CD14-positive monocyte (primary cell): ENCODE data around the gene AMPD3. TPM values are rescaled to one million over a fixed set of nuclear protein-coding genes. Genes with fewer than 3 reads are reported as not detected.

Source experiments
- DNase-seq, 3 donors: peaks; one replicate each; pipeline ENCODE4 v3.0.0-alpha.2; 2011 to 2022
- H2AFZ ChIP-seq: 2 replicates; pipeline ENCODE4 v1.6.0; 2012; ENCODE audit warnings: mild to moderate bottlenecking, low read depth, low read length, inconsistent platforms; ENCODE audit not compliant: insufficient read depth, poor library complexity, severe bottlenecking
- H3K27ac ChIP-seq, 2 donors: 1 replicate in 1 of 2; 2 replicates in 1 of 2; pipeline ENCODE4 v1.5.1; 2012 to 2013; ENCODE audit warnings: low read length in 2 of 2, control low read depth in 1 of 2, inconsistent platforms in 1 of 2, low read depth in 1 of 2, mild to moderate bottlenecking in 1 of 2
- H3K27me3 ChIP-seq, 2 donors: one replicate each; pipeline versions ENCODE4 v1.6.0 to v1.6.1; 2011 to 2013; ENCODE audit warnings: low read length in 2 of 2; ENCODE audit not compliant: control insufficient read depth in 2 of 2, insufficient read depth in 2 of 2
- H3K36me3 ChIP-seq, 2 donors: replicated peaks in 1 of 2; 1 replicate in 1 of 2; 2 replicates in 1 of 2; pipeline versions ENCODE4 v1.5.1 to v1.6.1; 2012 to 2013; ENCODE audit warnings: low read length in 2 of 2, control low read depth in 1 of 2, inconsistent platforms in 1 of 2, mild to moderate bottlenecking in 1 of 2; ENCODE audit not compliant: insufficient read depth in 2 of 2, control insufficient read depth in 1 of 2
- H3K4me1 ChIP-seq, 2 donors: 1 replicate in 1 of 2; 2 replicates in 1 of 2; pipeline versions ENCODE4 v1.5.1 to v1.6.1; 2012 to 2013; ENCODE audit warnings: low read length in 2 of 2, control low read depth in 1 of 2, inconsistent platforms in 1 of 2, mild to moderate bottlenecking in 1 of 2, moderate library complexity in 1 of 2; ENCODE audit not compliant: insufficient read depth in 2 of 2, control insufficient read depth in 1 of 2
- H3K4me2 ChIP-seq: replicated peaks from 2 replicates; pipeline ENCODE3; 2012; ENCODE audit warnings: low read length, moderate library complexity, mild to moderate bottlenecking; ENCODE audit not compliant: poor library complexity, severe bottlenecking; ENCODE audit errors: extremely low read depth
- H3K4me3 ChIP-seq, 3 experiments: fragments of 200-600 bp in 1 of 3; sonication (generic) in 1 of 3; replicated peaks in 1 of 3; 1 replicate in 2 of 3; 2 replicates in 1 of 3; pipeline ENCODE4 v1.5.1; 2011 to 2013; ENCODE audit warnings: low read length in 3 of 3, mild to moderate bottlenecking in 3 of 3, control low read depth in 2 of 3, low read depth in 2 of 3, inconsistent platforms in 1 of 3, moderate library complexity in 1 of 3
- H3K79me2 ChIP-seq: 2 replicates; pipeline ENCODE4 v1.6.0; 2012; ENCODE audit warnings: mild to moderate bottlenecking, control low read depth, inconsistent platforms, low read length, moderate library complexity; ENCODE audit not compliant: insufficient read depth
- H3K9ac ChIP-seq: 2 replicates; pipeline ENCODE4 v1.6.0; 2017; ENCODE audit warnings: low read length, mild to moderate bottlenecking; ENCODE audit not compliant: insufficient read depth, poor library complexity, severe bottlenecking
- H3K9me3 ChIP-seq, 2 donors: replicated peaks in 1 of 2; 1 replicate in 1 of 2; 2 replicates in 1 of 2; pipeline versions ENCODE4 v1.5.1 to v1.6.1; 2012 to 2013; ENCODE audit warnings: low read length in 2 of 2, control low read depth in 1 of 2; ENCODE audit not compliant: control insufficient read depth in 1 of 2, insufficient read depth in 1 of 2
- H4K20me1 ChIP-seq: 2 replicates; pipeline ENCODE4 v1.6.0; 2012; ENCODE audit warnings: mild to moderate bottlenecking, low read length, control low read depth, moderate library complexity; ENCODE audit not compliant: insufficient read depth
- H3K27ac Mint-ChIP-seq, 7 donors: one replicate each; pipeline ENCODE4 v1.8.0; 2020; ENCODE audit warnings: mild to moderate bottlenecking in 7 of 7, mixed read lengths in 7 of 7, moderate library complexity in 6 of 7, inconsistent platforms in 2 of 7
- H3K27me3 Mint-ChIP-seq, 3 donors: one replicate each; pipeline ENCODE4 v1.8.0; 2021 to 2022; ENCODE audit warnings: low read depth in 3 of 3, mild to moderate bottlenecking in 3 of 3, mixed read lengths in 3 of 3, moderate library complexity in 3 of 3, inconsistent platforms in 1 of 3
- H3K36me3 Mint-ChIP-seq, 2 donors: one replicate each; pipeline ENCODE4 v1.8.0; 2020; ENCODE audit warnings: mixed read lengths in 2 of 2, inconsistent platforms in 1 of 2, mild to moderate bottlenecking in 1 of 2
- H3K4me1 Mint-ChIP-seq: one replicate; pipeline ENCODE4 v1.8.0; 2020; ENCODE audit warnings: mild to moderate bottlenecking, mixed read lengths
- H3K4me3 Mint-ChIP-seq, 2 donors: one replicate each; pipeline ENCODE4 v1.8.0; 2020; ENCODE audit warnings: mild to moderate bottlenecking in 2 of 2, mixed read lengths in 2 of 2, moderate library complexity in 1 of 2
- H3K9me3 Mint-ChIP-seq, 7 donors: one replicate each; pipeline ENCODE4 v1.8.0; 2020 to 2022; ENCODE audit warnings: mixed read lengths in 7 of 7, mild to moderate bottlenecking in 6 of 7, moderate library complexity in 6 of 7, inconsistent platforms in 2 of 7
- WGBS: methylation state at CpG from one replicate; pipeline ENCODE4 v1.1.5; 2013; ENCODE audit warnings: missing lambda C conversion rate; ENCODE audit not compliant: insufficient coverage; 5-methylcytosine and 5-hydroxymethylcytosine counted together
- intact Hi-C, 2 donors: fragments of 100-400 bp; cut with micrococcal nuclease; formaldehyde crosslinking; loops; one replicate each; pipeline versions ENCODE4 v1.15.0 to v1.15.1; 2023
- polyA plus RNA-seq, 3 donors: library from polyadenylated mRNA; depleted of rRNA in 1 of 3; unstranded in 2 of 3; stranded (reverse) in 1 of 3; fragments of 300-500 nt in 2 of 3; fragments of >200 nt in 1 of 3; fragmentation: Illumina TruSeq in 2 of 3; gene quantifications; 1 replicate in 2 of 3; 2 replicates in 1 of 3; pipeline ENCODE4 v1.2.3, GENCODE V29; 2012 to 2021
- TF ChIP-seq, protein P1 (sequence below): fragments of 200-600 bp; IDR thresholded peaks from one replicate; pipeline ENCODE4 v1.8.0; 2022; ENCODE audit warnings: antibody characterized with exemption, mild to moderate bottlenecking

AMPD3 gene
- polyA plus RNA-seq, 3 donors, result 10.5 to 24.3 (median 14.3) TPM

DNA sequence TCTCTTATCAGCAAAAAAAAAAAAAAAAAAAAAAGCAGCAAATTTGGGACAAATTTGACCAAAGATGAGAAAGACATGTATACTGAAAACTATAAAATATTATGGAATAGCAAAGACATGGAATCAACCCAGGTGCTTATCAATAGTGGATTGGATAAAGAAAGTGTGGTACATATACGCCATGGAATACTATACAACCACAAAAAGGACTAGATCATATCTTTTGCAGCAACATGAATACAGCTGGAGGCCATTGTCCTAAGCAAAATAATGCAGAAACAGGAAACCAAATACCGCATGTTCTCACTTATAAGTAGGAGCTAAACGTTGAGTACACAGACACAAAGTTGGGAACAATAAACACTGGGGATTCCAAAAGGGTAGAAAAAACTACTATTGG is 87.7 kb downstream of the AMPD3 start:
- Histone ChIP-seq H3K9ac (no peak overlapping the region), H3K27me3 (no peaks in the 10 kb centered on the region), H3K79me2 (peaks cover 23% of the 10 kb centered on the region), H4K20me1 (no peaks in the 10 kb centered on the region), H3K4me3 (no peak overlapping the region), H3K36me3 (no peaks in the 10 kb centered on the region), H3K9me3 (peaks cover 4 to 12% of the 10 kb centered on the region in 2 donors), H3K4me2 (no peak overlapping the region), H3K27ac (no peak overlapping the region), H3K4me1 (peaks cover 25 to 36% of the 10 kb centered on the region in 2 donors), H2AFZ (no peak overlapping the region)
- TF ChIP-seq, protein P1, sequence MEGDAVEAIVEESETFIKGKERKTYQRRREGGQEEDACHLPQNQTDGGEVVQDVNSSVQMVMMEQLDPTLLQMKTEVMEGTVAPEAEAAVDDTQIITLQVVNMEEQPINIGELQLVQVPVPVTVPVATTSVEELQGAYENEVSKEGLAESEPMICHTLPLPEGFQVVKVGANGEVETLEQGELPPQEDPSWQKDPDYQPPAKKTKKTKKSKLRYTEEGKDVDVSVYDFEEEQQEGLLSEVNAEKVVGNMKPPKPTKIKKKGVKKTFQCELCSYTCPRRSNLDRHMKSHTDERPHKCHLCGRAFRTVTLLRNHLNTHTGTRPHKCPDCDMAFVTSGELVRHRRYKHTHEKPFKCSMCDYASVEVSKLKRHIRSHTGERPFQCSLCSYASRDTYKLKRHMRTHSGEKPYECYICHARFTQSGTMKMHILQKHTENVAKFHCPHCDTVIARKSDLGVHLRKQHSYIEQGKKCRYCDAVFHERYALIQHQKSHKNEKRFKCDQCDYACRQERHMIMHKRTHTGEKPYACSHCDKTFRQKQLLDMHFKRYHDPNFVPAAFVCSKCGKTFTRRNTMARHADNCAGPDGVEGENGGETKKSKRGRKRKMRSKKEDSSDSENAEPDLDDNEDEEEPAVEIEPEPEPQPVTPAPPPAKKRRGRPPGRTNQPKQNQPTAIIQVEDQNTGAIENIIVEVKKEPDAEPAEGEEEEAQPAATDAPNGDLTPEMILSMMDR, result no peak
- intact Hi-C loops, result loop anchor here (5.0 to 10.0 kb wide), 4 partner anchors 40 to 195 kb away; no protein-coding TSS in a partner anchor
- no peak overlapping the region for H3K27ac Mint-ChIP-seq
- peaks cover 7 to 13% (median 10%) of the 10 kb centered on the region in 7 donors for H3K9me3 Mint-ChIP-seq
- H3K4me1 Mint-ChIP-seq, result peaks cover 26% of the 10 kb centered on the region
- WGBS, result no CpG with 5 or more reads among the region's 3 CpGs
- DNase-seq, result no peak
- peaks cover 0 to 2% (median 0%) of the 10 kb centered on the region in 3 donors for H3K27me3 Mint-ChIP-seq
- no peak overlapping the region for H3K4me3 Mint-ChIP-seq
- H3K36me3 Mint-ChIP-seq, result no peaks in the 10 kb centered on the region

DNA sequence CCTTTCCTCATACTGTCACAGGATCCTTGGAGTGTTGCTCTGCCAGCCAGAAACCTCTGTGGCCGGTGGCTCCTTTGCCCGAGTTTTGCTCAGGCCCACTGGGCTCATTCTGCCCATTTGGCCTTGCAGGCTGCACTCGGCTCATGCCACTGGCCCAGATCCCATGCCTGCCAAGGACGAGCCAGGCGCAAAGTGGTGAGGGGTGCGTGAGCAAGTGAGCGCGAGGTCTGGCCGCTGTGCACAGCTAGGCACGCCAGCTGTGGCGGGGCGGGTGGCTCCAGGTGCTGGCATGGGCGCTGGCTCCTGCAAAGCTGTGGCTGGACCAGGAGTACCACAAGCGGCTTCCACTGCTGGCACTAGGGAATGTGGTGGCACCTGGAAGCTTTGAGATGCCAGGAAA is 88.7 kb downstream of the AMPD3 start:
- Histone ChIP-seq H3K79me2 (peaks cover 16% of the 10 kb centered on the region), H3K27ac (no peak overlapping the region), H3K36me3 (no peaks in the 10 kb centered on the region), H3K4me1 (peaks cover 25 to 36% of the 10 kb centered on the region in 2 donors), H3K27me3 (no peaks in the 10 kb centered on the region), H3K9ac (no peak overlapping the region), H3K9me3 (peaks cover 4 to 12% of the 10 kb centered on the region in 2 donors), H4K20me1 (no peaks in the 10 kb centered on the region), H3K4me3 (no peak overlapping the region), H2AFZ (no peak overlapping the region), H3K4me2 (no peak overlapping the region)
- Mint-ChIP-seq H3K9me3 (peaks cover 7 to 13% (median 10%) of the 10 kb centered on the region in 7 donors), H3K36me3 (no peaks in the 10 kb centered on the region), H3K27ac (no peak overlapping the region), H3K4me3 (no peak overlapping the region), H3K27me3 (peaks cover 0 to 2% (median 0%) of the 10 kb centered on the region in 3 donors), H3K4me1 (peaks cover 26% of the 10 kb centered on the region)
- no peak for DNase-seq
- TF ChIP-seq, protein P1, result no peak
- 98% methylated on average over 11 of the region's 14 CpGs for WGBS
- intact Hi-C loops, result loop anchor here (5.0 to 10.0 kb wide), 4 partner anchors 39 to 194 kb away; no protein-coding TSS in a partner anchor
